GM18951 (cell line): ENCODE data around the gene PPP2R3B.

ENCODE experiments used
- POLR2A ChIP-seq: IDR thresholded peaks from 4 replicates; pipeline ENCODE4 v1.6.1; 2011; ENCODE audit warnings: mild to moderate bottlenecking; ENCODE audit not compliant: insufficient read length, insufficient read depth; ENCODE audit errors: extremely low read depth
- in situ Hi-C: fragments of 300-500 bp; cut with MboI; formaldehyde crosslinking; loops from one replicate; pipeline ENCODE4 v1.12.0; 2022; ENCODE audit warnings: low sequenced_read_pairs, mixed read lengths, inconsistent platforms; ENCODE audit not compliant: unreplicated experiment

PPP2R3B gene

GRCh38 chrX:350148-350533, 36.6 kb downstream of the PPP2R3B start:
- in situ Hi-C loops = no loop called here
- no peak for TF ChIP-seq POLR2A

- in situ Hi-C loops = no loop called here
- no peak for TF ChIP-seq POLR2A
Observed at GRCh38 chrX:349702-350101, 37.0 kb downstream of the PPP2R3B start.

GRCh38 chrX:349196-349595, 37.5 kb downstream of the PPP2R3B start:
- in situ Hi-C loops = no loop called here

GRCh38 chrX:348461-349117, 38.1 kb downstream of the PPP2R3B start:
- in situ Hi-C loops = no loop called here

More at GRCh38 chrX:349196-349595, 37.5 kb downstream of the PPP2R3B start:
- TF ChIP-seq POLR2A = no peak

GRCh38 chrX:347351-348117, 39.2 kb downstream of the PPP2R3B start:
- in situ Hi-C loops = no loop called here
- TF ChIP-seq POLR2A = no peak

More at GRCh38 chrX:348461-349117, 38.1 kb downstream of the PPP2R3B start:
- TF ChIP-seq POLR2A = no peak

- in situ Hi-C loops = no loop called here
Observed at GRCh38 chrX:346034-346813, 40.5 kb downstream of the PPP2R3B start.

GRCh38 chrX:345020-345925, 41.4 kb downstream of the PPP2R3B start:
- in situ Hi-C loops = no loop called here
- no peak for TF ChIP-seq POLR2A

More at GRCh38 chrX:346034-346813, 40.5 kb downstream of the PPP2R3B start:
- TF ChIP-seq POLR2A = no peak

- in situ Hi-C loops = no loop called here
- TF ChIP-seq POLR2A = no peak
Observed at GRCh38 chrX:344371-344901, 42.3 kb downstream of the PPP2R3B start.

GRCh38 chrX:341541-342101, 45.1 kb downstream of the PPP2R3B start:
- in situ Hi-C loops = no loop called here
- no peak for TF ChIP-seq POLR2A

GRCh38 chrX:340641-341423, 45.9 kb downstream of the PPP2R3B start:
- in situ Hi-C loops = no loop called here
- TF ChIP-seq POLR2A = no peak

- TF ChIP-seq POLR2A = no peak
- in situ Hi-C loops = no loop called here
Observed at GRCh38 chrX:340121-340520, 46.6 kb downstream of the PPP2R3B start.
